Endometrial microvascular endothelial cells (primary cell): ENCODE results near the gene KRT83. TPM values are rescaled to one million over a fixed set of nuclear protein-coding genes. Genes with fewer than 3 reads are reported as not detected.

ENCODE experiments used
- in situ Hi-C: cut with HindIII; loops from 2 replicates; pipeline ENCODE4 v1.10.0; 2017; ENCODE audit warnings: low sequenced_read_pairs, low pct_unique_long_range_greater_than_20kb; ENCODE audit errors: inconsistent ontology term
- total RNA-seq: library from RNA; depleted of rRNA; stranded (reverse); fragments of >200 nt; gene quantifications from one replicate; pipeline ENCODE4 v1.2.3, GENCODE V29; 2015; ENCODE audit errors: inconsistent ontology term

KRT83 gene
- total RNA-seq, 1 donor from 2014 or later: not detected

DNA sequence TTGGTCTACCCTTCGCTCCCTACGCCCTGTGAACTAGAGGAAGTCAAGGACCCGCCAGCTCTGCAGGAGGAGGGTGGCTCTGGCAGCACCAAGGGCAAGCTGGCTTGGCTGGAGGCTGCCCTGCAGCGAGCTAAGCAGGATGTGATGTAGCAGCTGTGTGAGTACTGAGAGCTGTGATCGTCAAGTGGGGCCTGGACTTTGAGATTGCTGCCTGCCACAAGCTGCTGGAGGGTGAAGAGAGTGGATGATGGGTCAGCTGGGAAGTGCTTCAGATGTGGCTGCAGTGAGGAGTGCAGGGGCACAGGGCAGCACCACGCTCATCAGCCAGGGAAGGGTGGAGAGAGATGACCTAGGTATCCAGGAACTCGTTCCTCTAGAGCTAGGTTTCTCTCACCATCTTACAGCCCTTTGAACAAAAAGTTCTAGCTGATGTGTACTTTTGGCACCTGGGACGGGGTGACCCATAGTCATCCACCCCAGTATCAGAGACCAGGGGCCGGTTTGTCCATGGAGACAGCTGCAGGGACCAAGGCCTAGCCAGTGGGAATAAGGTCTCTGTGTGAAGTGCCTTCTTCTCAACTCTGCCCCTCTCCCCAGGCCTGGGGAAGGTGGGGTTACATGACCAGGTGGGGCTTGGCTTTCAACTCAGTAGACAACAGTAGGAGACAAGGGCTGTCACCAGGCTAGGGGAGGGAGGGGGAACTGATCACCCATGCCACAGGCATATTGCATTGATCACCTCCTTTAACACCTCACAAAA is 43.5 kb downstream of the KRT83 start:
- in situ Hi-C loops: no loop called here

DNA sequence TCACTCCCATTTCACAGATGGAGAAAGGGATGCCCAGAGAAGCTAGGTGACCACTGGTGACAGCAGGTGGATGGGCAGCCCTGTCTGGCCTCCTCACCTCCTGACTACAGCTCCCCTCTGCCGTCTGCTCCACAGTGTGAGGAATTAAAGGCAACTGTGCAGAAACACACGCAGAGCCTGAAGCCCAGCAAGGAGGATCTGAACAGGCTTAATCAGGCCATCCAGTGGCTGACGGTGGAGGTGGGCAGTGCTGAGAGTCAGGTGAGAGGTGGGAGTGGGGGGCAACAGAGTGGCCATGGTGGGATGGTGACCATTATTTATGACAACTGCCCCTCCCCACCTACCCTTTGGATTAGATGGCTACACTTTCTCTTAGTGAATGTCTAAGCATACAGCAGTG is 45.5 kb downstream of the KRT83 start:
- in situ Hi-C loops: no loop called here

DNA sequence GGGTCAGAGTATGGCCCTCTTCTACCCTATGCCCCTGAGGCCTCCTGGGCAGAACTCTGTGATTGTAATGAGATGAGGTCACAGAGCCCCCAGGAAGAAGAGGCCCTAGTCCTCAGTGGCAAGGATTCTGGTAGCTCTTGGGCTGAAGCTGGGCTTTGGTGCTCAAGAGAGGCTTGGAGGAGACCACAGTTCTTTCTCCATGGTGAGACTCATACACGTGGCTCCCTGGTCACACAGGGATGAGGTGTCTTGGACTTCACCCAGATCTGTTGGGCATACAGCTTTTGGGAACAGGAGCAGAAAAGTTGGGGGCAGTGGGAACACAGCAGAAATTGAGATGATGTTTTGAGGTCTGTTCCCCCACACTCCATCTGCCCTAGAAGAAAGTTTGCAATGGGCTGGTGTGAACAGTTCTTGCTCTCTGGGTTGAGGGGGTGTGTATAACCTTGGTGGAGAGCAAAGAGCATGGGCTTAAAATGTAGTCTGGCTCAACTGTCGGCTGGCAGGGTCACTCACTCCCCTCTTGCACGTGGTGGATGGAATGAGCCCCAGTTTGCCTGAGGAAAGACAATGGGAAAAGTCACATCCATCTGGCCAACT is 46.6 kb downstream of the KRT83 start, which contains the start of gene KRT86:
Gene KRT86 (plus strand): TSS at position 125 of the 600 bp plus-strand sequence. CDS start 27,272 bp downstream, outside the sequence.
- in situ Hi-C loops: no loop called here

DNA sequence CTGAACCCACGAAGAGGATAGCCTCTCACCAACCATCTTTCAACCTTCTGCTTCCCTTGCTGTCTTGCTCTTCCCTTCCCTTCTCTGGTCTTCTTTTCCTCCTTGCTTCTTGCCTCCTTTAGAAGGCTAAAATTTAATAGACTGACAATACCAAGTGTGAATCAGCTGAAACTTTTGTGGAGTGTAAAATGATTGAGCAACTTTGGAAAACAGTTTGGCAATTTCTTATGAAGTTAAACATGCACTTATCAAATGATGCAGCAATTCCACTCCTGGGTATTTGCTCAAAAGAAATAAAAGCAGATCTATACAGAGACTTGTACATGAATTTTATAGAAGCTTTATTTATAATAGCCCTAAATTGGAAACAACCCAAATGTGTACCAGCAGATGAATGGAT is 50.0 kb downstream of the KRT83 start:
- in situ Hi-C loops: no loop called here

DNA sequence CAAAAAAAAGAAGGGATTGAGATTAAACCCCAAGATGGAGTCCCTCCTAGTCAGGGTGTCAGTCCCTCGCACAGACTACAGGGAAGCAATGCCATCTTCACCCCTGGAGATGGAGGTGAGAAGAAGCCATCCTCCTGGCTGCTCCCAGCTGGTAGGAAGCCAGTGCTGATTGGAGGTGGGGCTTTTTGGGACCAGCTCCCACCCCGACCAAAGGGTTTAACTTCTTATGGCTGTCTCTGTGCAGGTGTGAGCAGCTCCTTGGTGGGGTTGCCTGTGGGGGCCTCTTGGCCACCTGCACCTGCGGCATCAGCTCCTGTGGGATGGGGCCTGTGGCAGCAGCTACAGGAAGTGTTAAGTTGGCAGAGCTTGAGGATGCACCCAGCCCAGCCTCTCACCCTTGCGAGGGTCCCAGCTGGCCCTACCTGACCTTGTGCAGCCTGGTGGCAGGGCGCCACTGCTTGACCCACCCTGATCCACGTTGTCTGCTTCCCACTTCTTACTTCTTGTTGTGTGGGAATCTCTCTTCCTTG is 50.6 kb downstream of the KRT83 start:
- in situ Hi-C loops: no loop called here

DNA sequence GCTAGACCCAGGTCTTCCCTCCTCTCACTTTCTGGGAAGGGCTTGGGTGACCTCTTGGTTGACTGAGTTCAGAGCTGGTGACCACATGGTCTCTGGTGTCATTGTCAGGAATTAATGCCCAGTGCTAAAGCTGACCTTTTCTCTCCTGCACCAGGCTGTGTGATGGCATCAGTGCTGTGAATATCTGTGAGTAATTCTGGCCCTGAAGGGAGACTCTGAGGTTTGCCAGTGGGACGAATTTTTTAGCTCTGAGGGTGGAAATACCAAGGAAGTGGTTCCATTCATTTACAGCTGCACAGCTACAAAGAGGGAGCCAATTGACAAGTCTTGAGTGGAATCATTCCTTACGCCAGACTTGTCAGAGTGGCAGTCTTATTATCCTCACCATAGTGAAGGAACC is 53.0 kb downstream of the KRT83 start:
- in situ Hi-C loops: no loop called here

DNA sequence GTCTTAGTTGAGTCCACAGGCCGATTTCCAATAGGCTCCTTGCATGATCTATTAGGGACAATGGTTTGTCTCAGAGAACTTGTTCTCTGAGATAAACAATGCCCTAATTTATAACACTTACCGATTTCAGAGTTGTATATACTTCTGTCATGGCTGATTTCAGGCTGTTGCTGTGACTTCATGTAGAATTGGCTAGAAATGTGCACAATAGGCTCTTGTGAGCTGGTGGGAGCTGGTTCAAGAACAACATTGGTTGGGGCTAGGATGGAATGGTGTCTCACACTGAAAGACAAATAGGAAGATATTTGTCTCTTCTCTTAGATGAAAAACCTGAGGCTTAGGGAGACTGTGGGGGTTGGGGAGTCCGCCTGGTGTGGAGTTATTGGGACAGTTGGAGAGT is 53.5 kb downstream of the KRT83 start:
- in situ Hi-C loops: no loop called here

DNA sequence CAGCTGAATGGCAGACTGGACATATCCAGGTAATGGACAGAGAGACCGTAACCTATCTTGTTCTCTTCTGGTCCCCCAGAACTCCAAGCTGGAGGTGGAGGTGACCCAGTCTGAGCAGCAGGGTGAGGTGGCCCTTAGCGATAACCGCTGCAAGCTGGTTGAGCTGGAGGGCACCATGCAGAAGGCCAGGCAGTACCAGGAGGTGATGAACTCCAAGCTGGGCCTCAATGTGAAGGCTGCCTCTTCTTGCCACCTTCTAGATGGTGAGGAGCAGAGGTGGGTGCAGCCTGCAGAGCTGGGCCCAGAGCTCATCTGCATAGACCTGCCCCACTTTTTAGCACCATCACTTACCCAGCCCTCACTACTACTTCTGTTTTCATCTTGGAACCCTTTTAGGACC is 53.9 kb downstream of the KRT83 start:
- in situ Hi-C loops: no loop called here

DNA sequence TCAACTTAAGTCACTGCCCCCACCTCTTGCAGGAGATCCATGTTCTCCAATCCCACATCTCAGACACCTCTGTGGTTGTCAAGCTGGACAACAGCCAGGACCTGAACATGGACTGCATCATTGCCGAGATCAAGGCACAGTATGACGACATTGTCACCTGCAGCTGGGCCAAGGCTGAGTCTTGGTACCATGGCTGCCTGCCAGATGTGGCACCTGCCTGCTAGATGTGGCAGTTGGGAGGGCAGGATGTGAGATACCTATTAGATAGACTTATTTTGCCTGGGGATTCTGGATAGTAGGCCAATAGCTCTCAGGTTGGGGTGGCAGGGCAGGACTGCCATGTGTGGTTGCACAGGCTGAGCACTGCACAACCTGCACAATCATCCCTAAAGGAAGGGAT is 54.7 kb downstream of the KRT83 start:
- in situ Hi-C loops: no loop called here

DNA sequence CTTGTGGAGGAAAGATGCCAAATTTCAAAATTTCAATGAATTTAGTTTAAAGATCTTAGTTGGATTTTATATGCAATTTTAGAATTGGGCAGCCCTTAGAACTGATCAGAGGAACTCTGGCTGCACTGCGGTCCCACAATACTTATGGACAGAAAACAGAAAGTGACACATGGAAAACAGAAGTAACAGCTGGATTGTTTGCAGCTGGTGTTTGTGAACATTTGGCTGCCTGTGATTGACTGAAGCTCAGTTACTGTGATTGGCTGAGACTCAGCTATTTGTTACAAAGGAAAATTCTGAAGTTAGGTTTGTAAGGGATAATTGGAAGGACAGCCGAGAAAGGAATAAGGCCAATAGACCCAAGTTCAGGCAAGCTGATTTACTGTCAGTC is 56.8 kb downstream of the KRT83 start:
- in situ Hi-C loops: no loop called here

Other genes with a start within 250 kb of the KRT83 start
- not detected for gene SMIM41, start 241.7 kb downstream of the KRT83 start, total RNA-seq
- 6.2 TPM for gene KRT80, start 129.4 kb downstream of the KRT83 start, total RNA-seq
- gene KRT7, start 88.2 kb downstream of the KRT83 start, total RNA-seq: 495 TPM
- not detected for gene KRT86, start 46.8 kb downstream of the KRT83 start, total RNA-seq
- not detected for gene KRT81, start 29.9 kb downstream of the KRT83 start, total RNA-seq
- gene KRT85, start 46.1 kb upstream of the KRT83 start, total RNA-seq: not detected
- gene KRT84, start 64.3 kb upstream of the KRT83 start, total RNA-seq: not detected
- gene KRT82, start 84.9 kb upstream of the KRT83 start, total RNA-seq: not detected
- gene KRT75, start 113.0 kb upstream of the KRT83 start, total RNA-seq: not detected
- not detected for gene KRT6B, start 130.7 kb upstream of the KRT83 start, total RNA-seq
- not detected for gene KRT6C, start 152.4 kb upstream of the KRT83 start, total RNA-seq
- not detected for gene KRT6A, start 171.9 kb upstream of the KRT83 start, total RNA-seq
- gene KRT5, start 199.0 kb upstream of the KRT83 start, total RNA-seq: not detected
- gene KRT71, start 231.7 kb upstream of the KRT83 start, total RNA-seq: not detected